ENCODE measurements around the gene PRDM5.

DNA sequence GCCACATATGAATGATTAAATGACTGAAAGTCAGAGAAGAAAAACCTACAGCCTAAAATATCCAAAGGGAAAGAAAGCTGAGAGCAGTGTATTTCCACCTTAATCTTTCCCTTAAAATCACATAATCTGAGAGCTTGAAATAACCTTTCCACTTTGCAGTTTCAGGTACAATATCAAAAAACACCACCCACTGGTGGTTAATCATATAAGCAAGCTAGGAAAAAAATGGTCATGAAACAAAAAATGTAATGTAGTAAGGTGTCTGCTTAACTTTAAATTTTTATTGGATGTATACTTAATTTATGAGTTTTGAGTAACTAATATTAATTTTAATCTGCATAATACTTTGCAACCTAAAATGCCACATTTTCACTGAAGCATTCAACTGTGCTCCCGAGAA lies 3.2 kb downstream of the PRDM5 start:
- TF ChIP-seq, protein P1, sequence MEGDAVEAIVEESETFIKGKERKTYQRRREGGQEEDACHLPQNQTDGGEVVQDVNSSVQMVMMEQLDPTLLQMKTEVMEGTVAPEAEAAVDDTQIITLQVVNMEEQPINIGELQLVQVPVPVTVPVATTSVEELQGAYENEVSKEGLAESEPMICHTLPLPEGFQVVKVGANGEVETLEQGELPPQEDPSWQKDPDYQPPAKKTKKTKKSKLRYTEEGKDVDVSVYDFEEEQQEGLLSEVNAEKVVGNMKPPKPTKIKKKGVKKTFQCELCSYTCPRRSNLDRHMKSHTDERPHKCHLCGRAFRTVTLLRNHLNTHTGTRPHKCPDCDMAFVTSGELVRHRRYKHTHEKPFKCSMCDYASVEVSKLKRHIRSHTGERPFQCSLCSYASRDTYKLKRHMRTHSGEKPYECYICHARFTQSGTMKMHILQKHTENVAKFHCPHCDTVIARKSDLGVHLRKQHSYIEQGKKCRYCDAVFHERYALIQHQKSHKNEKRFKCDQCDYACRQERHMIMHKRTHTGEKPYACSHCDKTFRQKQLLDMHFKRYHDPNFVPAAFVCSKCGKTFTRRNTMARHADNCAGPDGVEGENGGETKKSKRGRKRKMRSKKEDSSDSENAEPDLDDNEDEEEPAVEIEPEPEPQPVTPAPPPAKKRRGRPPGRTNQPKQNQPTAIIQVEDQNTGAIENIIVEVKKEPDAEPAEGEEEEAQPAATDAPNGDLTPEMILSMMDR (conservative IDR thresholded peaks at IDR 0.05; ENCODE audit: low read depth, low read length), result peak; percentile 22; the same call in 1 of the 2 replicates
- no peak for TF ChIP-seq EZH2 (IDR thresholded peaks at IDR 0.05; ENCODE audit: borderline replicate concordance, low read depth, low read length, poor library complexity, severe bottlenecking)

Measured in A673 (cell line).